ENCODE measurements around the gene MMP3. TPM values are rescaled to one million over a fixed set of nuclear protein-coding genes. Genes with fewer than 3 reads are reported as not detected.

MMP3 gene
- total and polyA plus RNA-seq, 9 of the 15 experiments (the other 6 are each of a cell fraction or from before 2014, with no cell fraction given) = not detected

DNA sequence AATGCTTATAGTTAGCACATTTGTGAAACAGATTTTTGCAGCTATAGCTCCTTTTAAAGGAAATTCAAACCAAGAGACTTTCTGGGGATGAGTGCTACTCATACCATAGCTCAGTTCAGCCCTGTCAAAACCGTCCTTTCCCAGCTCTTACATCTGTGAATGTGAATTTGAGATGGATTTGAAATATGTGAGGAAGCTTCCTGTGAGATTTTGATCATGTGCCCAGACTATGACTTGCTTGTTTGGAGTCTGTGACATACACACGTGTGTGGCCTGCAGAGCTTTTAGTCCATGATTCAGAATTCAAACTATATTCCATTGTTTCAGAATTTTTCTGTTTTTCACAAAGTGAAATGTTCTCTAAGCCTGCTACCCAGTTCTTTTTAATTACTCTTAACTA is 41.1 kb downstream of the MMP3 start:
- FAIRE-seq (no peak), DNase-seq (ENCODE audit: extremely low read depth in 1 of 4, low spot score in 3 of 4) (no peak), ATAC-seq (no peak)
- no peak overlapping the region for H3K4me2 ChIP-seq (ENCODE audit: insufficient read depth, low read length)
- no TSS peak for BruUV-seq (replicated peaks)
- no peak overlapping the region for H3K27ac ChIP-seq (ENCODE audit: extremely low read depth, low read depth, low read length)
- in situ Hi-C loops (cut with MboI) (no loop called here), intact Hi-C loops (cut with micrococcal nuclease) (loop anchor here (10.0 kb wide), 1 partner anchor 142 kb away; no protein-coding TSS in a partner anchor)
- no peaks in the 10 kb centered on the region for H3K4me1 ChIP-seq (replicated peaks in 1 of 2; ENCODE audit: control insufficient read depth in 2 of 2, insufficient read depth in 2 of 2, low read length in 2 of 2)
- H3K79me2 ChIP-seq (ENCODE audit: control insufficient read depth, insufficient read depth, low read length) = no peaks in the 10 kb centered on the region
- POLR2A ChIA-PET = no interaction called here
- no peak overlapping the region for H3K9ac ChIP-seq (ENCODE audit: insufficient read depth in 1 of 2, low read depth in 2 of 2, low read length in 2 of 2)
- no peak overlapping the region for H2AFZ ChIP-seq (ENCODE audit: low read depth, low read length)
- no peaks in the 10 kb centered on the region for H3K9me1 ChIP-seq (ENCODE audit: control insufficient read depth, insufficient read depth, low read length)
- CTCF ChIA-PET (ENCODE audit: low intra/inter-chr PET ratio) = no interaction called here
- H3K27me3 ChIP-seq (ENCODE audit: control insufficient read depth in 2 of 2, insufficient read depth in 2 of 2, low read length in 2 of 2) = no peaks in the 10 kb centered on the region
- no peaks in the 10 kb centered on the region for H4K20me1 ChIP-seq (replicated peaks; ENCODE audit: control insufficient read depth, insufficient read depth, low read length)
- H3K4me3 ChIP-seq = no peak overlapping the region
- H3K36me3 ChIP-seq (ENCODE audit: control insufficient read depth, insufficient read depth, low read length) = no peaks in the 10 kb centered on the region
- no peaks in the 10 kb centered on the region for H3K9me3 ChIP-seq (replicated peaks; ENCODE audit: control insufficient read depth, insufficient read depth, low read depth, low read length)
- TF ChIP-seq TCFL5 (CRISPR knock-in tag; conservative IDR thresholded peaks at IDR 0.05) = no peak
- TF ChIP-seq ZC3H8 (IDR thresholded peaks at IDR 0.05) = no peak
- no peak for TF ChIP-seq NCOA4 (IDR thresholded peaks at IDR 0.05; ENCODE audit: partially characterized antibody)
- TF ChIP-seq, protein P1, sequence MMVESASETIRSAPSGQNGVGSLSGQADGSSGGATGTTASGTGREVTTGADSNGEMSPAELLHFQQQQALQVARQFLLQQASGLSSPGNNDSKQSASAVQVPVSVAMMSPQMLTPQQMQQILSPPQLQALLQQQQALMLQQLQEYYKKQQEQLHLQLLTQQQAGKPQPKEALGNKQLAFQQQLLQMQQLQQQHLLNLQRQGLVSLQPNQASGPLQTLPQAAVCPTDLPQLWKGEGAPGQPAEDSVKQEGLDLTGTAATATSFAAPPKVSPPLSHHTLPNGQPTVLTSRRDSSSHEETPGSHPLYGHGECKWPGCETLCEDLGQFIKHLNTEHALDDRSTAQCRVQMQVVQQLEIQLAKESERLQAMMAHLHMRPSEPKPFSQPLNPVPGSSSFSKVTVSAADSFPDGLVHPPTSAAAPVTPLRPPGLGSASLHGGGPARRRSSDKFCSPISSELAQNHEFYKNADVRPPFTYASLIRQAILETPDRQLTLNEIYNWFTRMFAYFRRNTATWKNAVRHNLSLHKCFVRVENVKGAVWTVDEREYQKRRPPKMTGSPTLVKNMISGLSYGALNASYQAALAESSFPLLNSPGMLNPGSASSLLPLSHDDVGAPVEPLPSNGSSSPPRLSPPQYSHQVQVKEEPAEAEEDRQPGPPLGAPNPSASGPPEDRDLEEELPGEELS (CRISPR knock-in tag; IDR thresholded peaks at IDR 0.05; ENCODE audit: borderline replicate concordance) = no peak
- no peak for TF ChIP-seq CBX5 (IDR thresholded peaks at IDR 0.05; ENCODE audit: borderline replicate concordance, low read depth)
- TF ChIP-seq BRD4 (IDR thresholded peaks at IDR 0.05) = no peak
- no peak for TF ChIP-seq ZNF764 (CRISPR knock-in tag; IDR thresholded peaks at IDR 0.05; ENCODE audit: low read depth)
- no peak for TF ChIP-seq KLF1 (tag; IDR thresholded peaks at IDR 0.05)
- no peak for TF ChIP-seq GATAD2A (IDR thresholded peaks at IDR 0.05)
- no peak for TF ChIP-seq COPS2 (conservative IDR thresholded peaks at IDR 0.05)
- no peak for TF ChIP-seq IFI16 (CRISPR knock-in tag; IDR thresholded peaks at IDR 0.05)
- no peak for TF ChIP-seq GTF2F1 (IDR thresholded peaks at IDR 0.05; ENCODE audit: low read depth, low read length)
- TF ChIP-seq TSC22D4 (tag; IDR thresholded peaks at IDR 0.05) = no peak
- no peak for TF ChIP-seq RAD21 (CRISPR knock-in tag; conservative IDR thresholded peaks at IDR 0.05 in 1 of 2, IDR thresholded peaks at IDR 0.05 in 1 of 2)
- TF ChIP-seq FOXJ2 (tag; IDR thresholded peaks at IDR 0.05) = no peak
- TF ChIP-seq BRD9 (IDR thresholded peaks at IDR 0.05; ENCODE audit: low read depth, partially characterized antibody) = no peak
- TF ChIP-seq, protein P2, sequence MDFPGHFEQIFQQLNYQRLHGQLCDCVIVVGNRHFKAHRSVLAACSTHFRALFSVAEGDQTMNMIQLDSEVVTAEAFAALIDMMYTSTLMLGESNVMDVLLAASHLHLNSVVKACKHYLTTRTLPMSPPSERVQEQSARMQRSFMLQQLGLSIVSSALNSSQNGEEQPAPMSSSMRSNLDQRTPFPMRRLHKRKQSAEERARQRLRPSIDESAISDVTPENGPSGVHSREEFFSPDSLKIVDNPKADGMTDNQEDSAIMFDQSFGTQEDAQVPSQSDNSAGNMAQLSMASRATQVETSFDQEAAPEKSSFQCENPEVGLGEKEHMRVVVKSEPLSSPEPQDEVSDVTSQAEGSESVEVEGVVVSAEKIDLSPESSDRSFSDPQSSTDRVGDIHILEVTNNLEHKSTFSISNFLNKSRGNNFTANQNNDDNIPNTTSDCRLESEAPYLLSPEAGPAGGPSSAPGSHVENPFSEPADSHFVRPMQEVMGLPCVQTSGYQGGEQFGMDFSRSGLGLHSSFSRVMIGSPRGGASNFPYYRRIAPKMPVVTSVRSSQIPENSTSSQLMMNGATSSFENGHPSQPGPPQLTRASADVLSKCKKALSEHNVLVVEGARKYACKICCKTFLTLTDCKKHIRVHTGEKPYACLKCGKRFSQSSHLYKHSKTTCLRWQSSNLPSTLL (IDR thresholded peaks at IDR 0.05) = no peak
- 0% methylated on average over 2 of the region's 2 CpGs for WGBS (ENCODE audit: insufficient coverage, low coverage, missing lambda C conversion rate)
